Endothelial cell of umbilical vein (primary cell): ENCODE results near the gene PSENEN. TPM values are rescaled to one million over a fixed set of nuclear protein-coding genes. Genes with fewer than 3 reads are reported as not detected.

Experiments used
- BruUV-seq: library from RNA; stranded (reverse); fragments of 400-500 nt; replicated peaks from 2 replicates; lab custom pipeline; 2021; lab: Mats Ljungman, UMichigan
- CTCF ChIA-PET: fragments of 300-600, 350-600 bp; sonication (Branson Sonifier 250); formaldehyde crosslinking; loops from one replicate; lab custom pipeline; 2021; ENCODE audit warnings: antibody characterized with exemption, inconsistent platforms; lab: Charles Lee
- POLR2A ChIA-PET: fragments of 300-600, 350-600 bp; sonication (Branson Sonifier 250); formaldehyde crosslinking; loops from one replicate; lab custom pipeline; 2021; ENCODE audit warnings: antibody characterized with exemption, inconsistent platforms; lab: Charles Lee
- DNase-seq: peaks from one replicate; pipeline ENCODE4 v3.0.0-alpha.2; 2011; ENCODE audit warnings: low read depth, low spot score
- FAIRE-seq: peaks from 2 replicates; lab custom pipeline; 2011; peaks lifted over from hg19 to GRCh38; lab: Jason Lieb, UNC
- H2AFZ ChIP-seq: 2 replicates; pipeline ENCODE4 v1.6.0; 2012; ENCODE audit warnings: low read depth, low read length, control low read depth, inconsistent platforms
- H3K27ac ChIP-seq: 2 replicates; pipeline ENCODE4 v1.5.1; 2011; ENCODE audit warnings: low read depth, mild to moderate bottlenecking, control low read depth, low read length, moderate library complexity; ENCODE audit not compliant: insufficient read depth
- H3K27me3 ChIP-seq, 2 experiments: 2 replicates each; pipeline versions ENCODE4 v1.6.0 to v1.6.1; 2011; ENCODE audit warnings: low read length in 2 of 2, mixed read lengths in 1 of 2; ENCODE audit not compliant: control insufficient read depth in 2 of 2, insufficient read depth in 2 of 2
- H3K36me3 ChIP-seq, 2 experiments: 2 replicates in 1 of 2; 3 replicates in 1 of 2; pipeline ENCODE4 v1.5.1; 2011; ENCODE audit warnings: low read length in 2 of 2, mild to moderate bottlenecking in 1 of 2, moderate library complexity in 1 of 2; ENCODE audit not compliant: control insufficient read depth in 2 of 2, insufficient read depth in 2 of 2; ENCODE audit errors: extremely low read depth in 1 of 2
- H3K4me1 ChIP-seq: 3 replicates; pipeline ENCODE4 v1.5.1; 2011; ENCODE audit warnings: mild to moderate bottlenecking, low read length; ENCODE audit not compliant: control insufficient read depth, insufficient read depth; ENCODE audit errors: extremely low read depth
- H3K4me2 ChIP-seq: 2 replicates; pipeline ENCODE4 v1.6.1; 2011; ENCODE audit warnings: low read length, control low read depth, mixed read lengths; ENCODE audit not compliant: insufficient read depth
- H3K4me3 ChIP-seq, 3 experiments: fragments of 200-600 bp in 1 of 3; sonication (generic), shearing (Covaris generic) in 1 of 3; replicated peaks in 1 of 3; 2 replicates each; pipeline ENCODE4 v1.5.1; 2011 to 2016; ENCODE audit warnings: control low read depth in 3 of 3, low read length in 3 of 3, mild to moderate bottlenecking in 2 of 3, inconsistent platforms in 1 of 3, low read depth in 1 of 3, moderate library complexity in 1 of 3; ENCODE audit not compliant: insufficient read depth in 1 of 3
- H3K79me2 ChIP-seq: 2 replicates; pipeline ENCODE4 v1.6.0; 2012; ENCODE audit warnings: low read length, inconsistent platforms; ENCODE audit not compliant: control insufficient read depth, insufficient read depth
- H3K9ac ChIP-seq: replicated peaks from 2 replicates; pipeline ENCODE3; 2011; ENCODE audit warnings: low read length, control low read depth; ENCODE audit not compliant: insufficient read depth; ENCODE audit errors: extremely low read depth
- H3K9me1 ChIP-seq: replicated peaks from 3 replicates; pipeline ENCODE4 v1.6.0; 2011; ENCODE audit warnings: mild to moderate bottlenecking, low read length; ENCODE audit not compliant: control insufficient read depth, insufficient read depth; ENCODE audit errors: extremely low read depth
- H3K9me3 ChIP-seq: replicated peaks from 2 replicates; pipeline ENCODE4 v1.5.1; 2012; ENCODE audit warnings: low read length, inconsistent platforms; ENCODE audit not compliant: control insufficient read depth, insufficient read depth
- H4K20me1 ChIP-seq: replicated peaks from 2 replicates; pipeline ENCODE3; 2011; ENCODE audit warnings: mild to moderate bottlenecking, low read length; ENCODE audit not compliant: control insufficient read depth, insufficient read depth; ENCODE audit errors: extremely low read depth
- CTCF ChIP-seq, 2 donors: IDR thresholded peaks; 1 replicate in 1 of 2; 2 replicates in 1 of 2; pipeline ENCODE4 v1.5.1; 2011; ENCODE audit warnings: low read length in 2 of 2, mild to moderate bottlenecking in 2 of 2, moderate library complexity in 2 of 2, control low read depth in 1 of 2, inconsistent platforms in 1 of 2, low read depth in 1 of 2; ENCODE audit not compliant: insufficient read depth in 1 of 2; ENCODE audit errors: extremely low read depth in 1 of 2
- EZH2 ChIP-seq: IDR thresholded peaks from 2 replicates; pipeline ENCODE4 v1.6.1; 2012; ENCODE audit warnings: borderline replicate concordance, low read depth, mild to moderate bottlenecking, moderate library complexity, low read length, inconsistent platforms; ENCODE audit not compliant: severe bottlenecking
- FOS ChIP-seq: IDR thresholded peaks from 2 replicates; pipeline ENCODE4 v1.6.1; 2011; ENCODE audit warnings: mild to moderate bottlenecking, low read length, moderate library complexity, borderline replicate concordance; ENCODE audit not compliant: insufficient read depth
- GATA2 ChIP-seq: IDR thresholded peaks from 2 replicates; pipeline ENCODE4 v1.7.0; 2011; ENCODE audit warnings: low read depth, mild to moderate bottlenecking, moderate library complexity, mixed read lengths, low read length; ENCODE audit not compliant: insufficient read length, insufficient read depth
- JUN ChIP-seq: IDR thresholded peaks from 2 replicates; pipeline ENCODE4 v1.6.1; 2011; ENCODE audit warnings: borderline replicate concordance, low read depth; ENCODE audit not compliant: insufficient read length, insufficient read depth
- MAX ChIP-seq: IDR thresholded peaks from 2 replicates; pipeline ENCODE4 v1.6.1; 2011; ENCODE audit not compliant: insufficient read depth, insufficient read length
- MYC ChIP-seq: IDR thresholded peaks from one replicate; pipeline ENCODE4 v1.6.1; 2011; ENCODE audit warnings: mild to moderate bottlenecking, low read depth, low read length
- POLR2A ChIP-seq: IDR thresholded peaks from 2 replicates; pipeline ENCODE4 v1.6.1; 2012; ENCODE audit warnings: low read depth, mild to moderate bottlenecking, control low read depth, low read length
- POLR2AphosphoS5 ChIP-seq: IDR thresholded peaks from 2 replicates; pipeline ENCODE4 v1.6.1; 2012; ENCODE audit warnings: low read depth, mild to moderate bottlenecking, control low read depth, low read length, moderate library complexity; ENCODE audit not compliant: insufficient read depth
- dilution Hi-C: fragments of 300-500 bp; cut with MboI; formaldehyde crosslinking; loops from one replicate; pipeline ENCODE4 v1.15.0; 2019; ENCODE audit warnings: low sequenced_read_pairs; ENCODE audit not compliant: extremely low pct_ligation_motif_present
- intact Hi-C: fragments of 100-400 bp; cut with micrococcal nuclease; formaldehyde crosslinking; loops from one replicate; pipeline ENCODE4 v1.10.0; 2022
- polyA plus RNA-seq, 4 experiments: library from polyadenylated mRNA; depleted of rRNA in 3 of 4; stranded (reverse) in 3 of 4; unstranded in 1 of 4; fragments of >200 nt; gene quantifications; 2 replicates each; pipeline versions ENCODE4 v1.2.1 to v1.2.3, GENCODE V29; 2011 to 2012; ENCODE audit warnings: missing spikeins in 1 of 4
- total RNA-seq: library from RNA; stranded (reverse); gene quantifications from 2 replicates; pipeline ENCODE4 v1.2.3, GENCODE V29; 2021

Gene PSENEN
- total and polyA plus RNA-seq, 2 donors (not counting 3 experiments of a cell fraction or from before 2014, with no cell fraction given) = 60.0 to 70.1 TPM

GRCh38 chr19:35777086-35777841, 31.8 kb downstream of the PSENEN start:
- Histone ChIP-seq H3K9ac (no peak overlapping the region), H3K4me1 (peaks cover 4% of the 10 kb centered on the region), H2AFZ (no peak overlapping the region), H3K27me3 (no peaks in the 10 kb centered on the region), H3K27ac (no peak overlapping the region), H3K4me2 (no peak overlapping the region), H3K36me3 (peaks cover 0 to 4% of the 10 kb centered on the region in 2 experiments), H4K20me1 (no peaks in the 10 kb centered on the region), H3K9me3 (no peaks in the 10 kb centered on the region), H3K79me2 (no peaks in the 10 kb centered on the region), H3K9me1 (no peaks in the 10 kb centered on the region), H3K4me3 (no peak overlapping the region)
- ChIA-PET POLR2A (no interaction called here), CTCF (interaction anchor here (1.1 kb wide), 1 partner anchor 14 kb away, joined by 3 read pairs; no protein-coding TSS in a partner anchor)
- no peak for DNase-seq
- intact Hi-C loops (no loop called here), dilution Hi-C loops (no loop called here)
- no peak for TF ChIP-seq GATA2
- TF ChIP-seq CTCF (IDR thresholded peaks at IDR 0.05; ENCODE audit: extremely low read depth in 1 of 2, insufficient read depth in 1 of 2, low read depth in 1 of 2, low read length in 2 of 2) = no peak
- TF ChIP-seq EZH2 = no peak
- no peak for TF ChIP-seq MAX
- no peak for TF ChIP-seq FOS
- TF ChIP-seq JUN = no peak
- no peak for TF ChIP-seq POLR2AphosphoS5
- TF ChIP-seq POLR2A = no peak
- TF ChIP-seq MYC = no peak
- BruUV-seq = no TSS peak
- FAIRE-seq = no peak
